ENCODE data around the gene NDUFS8. TPM values are rescaled to one million over a fixed set of nuclear protein-coding genes. Genes with fewer than 3 reads are reported as not detected.

NDUFS8 gene
- total RNA-seq, 3 donors from 2014 or later (not counting 1 experiment from before 2014, with no cell fraction given) = 84.5 to 95.2 (median 90.7) TPM

- Histone ChIP-seq H3K4me1 (ENCODE audit: control insufficient read depth, insufficient read depth, low read length) (peaks cover 74% of the 10 kb centered on the region), H3K36me3 (ENCODE audit: control insufficient read depth, insufficient read depth, low read length) (peaks cover 27% of the 10 kb centered on the region), H3K27me3 (ENCODE audit: control insufficient read depth, insufficient read depth, low read length) (no peaks in the 10 kb centered on the region), H3K27ac (ENCODE audit: low read length) (peak overlapping the region; percentile 94), H3K9me3 (ENCODE audit: control insufficient read depth, insufficient read depth, low read length) (no peaks in the 10 kb centered on the region), H3K4me3 (ENCODE audit: low read length) (peak overlapping the region; percentile 84)
- DNase-seq (no peak), ATAC-seq (no peak)
- H3K36me3 Mint-ChIP-seq = no peaks in the 10 kb centered on the region
- H3K4me1 Mint-ChIP-seq = peaks cover 31 to 46% of the 10 kb centered on the region in 2 donors
- intact Hi-C loops (cut with micrococcal nuclease) = no loop called here
- TF ChIP-seq CTCF (IDR thresholded peaks at IDR 0.05) = no peak
- peak overlapping the region; percentile 97 to 99 for H3K27ac Mint-ChIP-seq
- H3K27me3 Mint-ChIP-seq (ENCODE audit: low read depth in 2 of 2) = no peaks in the 10 kb centered on the region
- peak overlapping the region; percentile 50 for H3K4me3 Mint-ChIP-seq
- no peaks in the 10 kb centered on the region for H3K9me3 Mint-ChIP-seq
- WGBS (ENCODE audit: insufficient coverage) = 54% methylated on average over 13 of the region's 13 CpGs
Measured at GRCh38 chr11:68038226-68038717, 7.8 kb downstream of the NDUFS8 start.

- H3K9me3 Mint-ChIP-seq = no peaks in the 10 kb centered on the region
- 6% methylated on average over 51 of the region's 51 CpGs for WGBS (ENCODE audit: insufficient coverage)
- Histone ChIP-seq H3K27ac (ENCODE audit: low read length) (peak within 1 kb of the TSS; percentile 94), H3K27me3 (ENCODE audit: control insufficient read depth, insufficient read depth, low read length) (no peaks in the 10 kb centered on the region), H3K4me3 (ENCODE audit: low read length) (peak within 1 kb of the TSS; percentile 84), H3K36me3 (ENCODE audit: control insufficient read depth, insufficient read depth, low read length) (peaks cover 24% of the 10 kb centered on the region), H3K9me3 (ENCODE audit: control insufficient read depth, insufficient read depth, low read length) (no peaks in the 10 kb centered on the region), H3K4me1 (ENCODE audit: control insufficient read depth, insufficient read depth, low read length) (peaks cover 74% of the 10 kb centered on the region)
- H3K27me3 Mint-ChIP-seq (ENCODE audit: low read depth in 2 of 2) = no peaks in the 10 kb centered on the region
- ATAC-seq (peak; percentile 39 to 42 (median 40)), DNase-seq (peak in 1 of 2 donors; percentile 73)
- peak within 1 kb of the TSS; percentile 97 to 99 for H3K27ac Mint-ChIP-seq
- intact Hi-C loops (cut with micrococcal nuclease) = no loop called here
- peak within 1 kb of the TSS; percentile 91 for H3K4me3 Mint-ChIP-seq
- H3K4me1 Mint-ChIP-seq = peaks cover 31 to 46% of the 10 kb centered on the region in 2 donors
- no peak for TF ChIP-seq CTCF (IDR thresholded peaks at IDR 0.05)
- H3K36me3 Mint-ChIP-seq = no peaks in the 10 kb centered on the region
Measured at GRCh38 chr11:68038718-68039525, 8.4 kb downstream of the NDUFS8 start, which contains the start of gene TCIRG1. TCIRG1 (plus strand) TSS chr11:68039025; CDS start chr11:68041272, 2,247 bp downstream.

GRCh38 chr11:68039526-68040086 lies 9.1 kb downstream of the NDUFS8 start:
- Histone ChIP-seq H3K27me3 (ENCODE audit: control insufficient read depth, insufficient read depth, low read length) (no peaks in the 10 kb centered on the region), H3K36me3 (ENCODE audit: control insufficient read depth, insufficient read depth, low read length) (peaks cover 27% of the 10 kb centered on the region), H3K4me3 (ENCODE audit: low read length) (peak overlapping the region; percentile 84), H3K4me1 (ENCODE audit: control insufficient read depth, insufficient read depth, low read length) (peaks cover 74% of the 10 kb centered on the region), H3K9me3 (ENCODE audit: control insufficient read depth, insufficient read depth, low read length) (no peaks in the 10 kb centered on the region), H3K27ac (ENCODE audit: low read length) (peak overlapping the region; percentile 94)
- ATAC-seq (peak in 1 of 3 donors; percentile 5), DNase-seq (peak in 1 of 2 donors; percentile 38)
- TF ChIP-seq CTCF (IDR thresholded peaks at IDR 0.05) = no peak
- 12% methylated on average over 9 of the region's 10 CpGs for WGBS (ENCODE audit: insufficient coverage)
- H3K27me3 Mint-ChIP-seq (ENCODE audit: low read depth in 2 of 2) = no peaks in the 10 kb centered on the region
- no peaks in the 10 kb centered on the region for H3K36me3 Mint-ChIP-seq
- peak overlapping the region; percentile 91 for H3K4me3 Mint-ChIP-seq
- peaks cover 31 to 46% of the 10 kb centered on the region in 2 donors for H3K4me1 Mint-ChIP-seq
- intact Hi-C loops (cut with micrococcal nuclease) = loop anchor here (1.0 kb wide), 1 partner anchor 9 kb away; the partner anchor contains the start of gene NDUFS8
- H3K27ac Mint-ChIP-seq = peak overlapping the region; percentile 97 to 99
- no peaks in the 10 kb centered on the region for H3K9me3 Mint-ChIP-seq
